ENCODE measurements around the gene PHF23.

GRCh38 chr17:7218758-7219157, 20.5 kb downstream of the PHF23 start:
- TF ChIP-seq CTCF (conservative IDR thresholded peaks at IDR 0.05; ENCODE audit: low read depth, low read length) (no peak), EZH2 (IDR thresholded peaks at IDR 0.05; ENCODE audit: low read length, unreplicated experiment) (no peak), EZH2phosphoT487 (IDR thresholded peaks at IDR 0.05; ENCODE audit: borderline replicate concordance, low read length) (no peak)
